Measurements from ENCODE around the gene ADH1A.
A peak's percentile ranks its signal among the peaks of the same experiment; 100 is the strongest.
"Not testable (repeated sequence)": the region's sequence is repeated elsewhere in the genome, so short reads cannot be mapped to it uniquely, and the experiment has no call there.

The ADH1A gene

GRCh38 chr4:99324361-99324760, 33.6 kb upstream of the ADH1A start:
- TF ChIP-seq CTCF (conservative IDR thresholded peaks at IDR 0.05), result no peak

GRCh38 chr4:99323756-99324155, 33.0 kb upstream of the ADH1A start:
- no peak overlapping the region for H3K27ac ChIP-seq
- no peak for TF ChIP-seq CTCF (conservative IDR thresholded peaks at IDR 0.05)

More at GRCh38 chr4:99324361-99324760, 33.6 kb upstream of the ADH1A start:
- H3K27ac ChIP-seq, result peak overlapping the region; percentile 22

- TF ChIP-seq CTCF (conservative IDR thresholded peaks at IDR 0.05), result no peak
- no peak within 1 kb of the TSS; the same call in 1 of the 2 replicates for H3K27ac ChIP-seq
Observed at GRCh38 chr4:99321241-99322191, 30.7 kb upstream of the ADH1A start, which contains the start of gene ADH1B. ADH1B (minus strand) TSS chr4:99321401; CDS start chr4:99321331, 70 bp downstream.

- not testable (repeated sequence) for H3K27ac ChIP-seq
Observed at GRCh38 chr4:99317811-99318210, 27.0 kb upstream of the ADH1A start.

- no peak for TF ChIP-seq CTCF (conservative IDR thresholded peaks at IDR 0.05)
- H3K27ac ChIP-seq, result no peak overlapping the region
Observed at GRCh38 chr4:99317354-99317753, 26.6 kb upstream of the ADH1A start.

GRCh38 chr4:99315839-99316238, 25.1 kb upstream of the ADH1A start:
- H3K27ac ChIP-seq, result no peak overlapping the region
- TF ChIP-seq CTCF (conservative IDR thresholded peaks at IDR 0.05), result no peak

GRCh38 chr4:99314211-99314610, 23.4 kb upstream of the ADH1A start:
- no peak for TF ChIP-seq CTCF (conservative IDR thresholded peaks at IDR 0.05)
- no peak overlapping the region for H3K27ac ChIP-seq

- H3K27ac ChIP-seq, result no peak overlapping the region
- no peak for TF ChIP-seq CTCF (conservative IDR thresholded peaks at IDR 0.05)
Observed at GRCh38 chr4:99310389-99310788, 19.6 kb upstream of the ADH1A start.
